RKO (cell line): ENCODE data around the gene SPINT3.
A peak's percentile ranks its signal among the peaks of the same experiment; 100 is the strongest.
"Not testable (repeated sequence)": the region's sequence is repeated elsewhere in the genome, so short reads cannot be mapped to it uniquely, and the experiment has no call there.

Experiments used
- DNase-seq: peaks from one replicate; pipeline ENCODE4 v3.0.0-alpha.2; 2016; ENCODE audit warnings: low spot score

The SPINT3 gene

DNA sequence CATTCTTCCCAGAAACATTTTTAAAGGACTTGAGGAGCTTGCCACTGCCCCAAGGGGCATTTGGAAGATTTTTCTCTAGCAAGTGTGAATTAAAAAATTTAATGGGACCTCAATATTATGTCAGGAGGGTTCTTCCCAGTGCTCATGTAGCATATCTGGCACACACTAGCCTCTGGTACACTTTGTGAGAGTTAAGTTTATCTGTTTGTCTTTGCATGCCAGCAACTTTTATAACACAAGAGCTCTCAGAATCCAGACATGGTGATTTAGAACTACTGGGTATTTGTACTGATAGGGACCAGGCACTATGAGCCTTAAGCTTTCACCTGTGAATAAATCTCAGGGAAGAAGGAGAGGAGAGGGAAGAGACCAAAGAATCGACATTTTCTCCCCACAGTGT is 12.9 kb downstream of the SPINT3 start:
- no peak for DNase-seq

DNA sequence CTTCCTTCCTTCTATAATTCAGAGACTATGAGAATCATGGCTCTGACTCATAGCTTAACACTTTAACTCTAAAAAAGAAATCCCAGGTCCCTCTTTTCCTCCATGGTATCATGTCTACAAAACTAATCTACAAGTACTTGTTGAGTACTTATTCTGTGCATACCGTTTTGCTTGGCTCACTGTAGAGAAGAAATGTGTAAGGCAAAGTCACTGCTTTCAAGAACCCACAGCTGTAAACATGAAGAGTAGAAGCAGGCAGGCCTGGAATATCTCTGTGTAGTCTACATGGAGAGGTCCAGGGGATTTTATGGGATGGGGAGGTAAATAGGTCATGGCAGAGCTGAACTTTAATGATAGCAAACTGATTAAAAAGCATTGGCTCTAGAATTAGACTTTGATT is 13.8 kb downstream of the SPINT3 start:
- DNase-seq = no peak

DNA sequence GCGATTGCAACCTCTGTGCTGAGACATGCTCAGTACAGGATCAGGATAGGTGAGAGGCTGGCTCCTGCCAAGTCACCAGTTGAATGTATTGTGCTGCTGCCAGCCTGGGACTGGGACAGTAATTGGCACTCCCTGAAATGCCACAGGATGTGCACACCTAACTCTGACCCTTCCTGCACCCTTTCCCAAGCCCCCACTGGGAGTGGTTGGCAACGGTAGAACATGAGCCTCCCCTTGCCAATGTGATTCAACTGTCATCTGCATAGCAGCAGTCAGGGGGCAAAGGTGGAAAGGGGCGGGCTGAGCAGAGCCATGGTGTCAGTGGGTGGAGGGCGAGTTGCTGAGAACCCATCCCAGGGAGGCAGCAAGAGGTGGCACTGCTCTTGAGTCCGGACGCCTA is 15.4 kb downstream of the SPINT3 start:
- no peak for DNase-seq

GRCh38 chr20:45497971-45498494 is 17.4 kb downstream of the SPINT3 start:
- DNase-seq = no peak

DNA sequence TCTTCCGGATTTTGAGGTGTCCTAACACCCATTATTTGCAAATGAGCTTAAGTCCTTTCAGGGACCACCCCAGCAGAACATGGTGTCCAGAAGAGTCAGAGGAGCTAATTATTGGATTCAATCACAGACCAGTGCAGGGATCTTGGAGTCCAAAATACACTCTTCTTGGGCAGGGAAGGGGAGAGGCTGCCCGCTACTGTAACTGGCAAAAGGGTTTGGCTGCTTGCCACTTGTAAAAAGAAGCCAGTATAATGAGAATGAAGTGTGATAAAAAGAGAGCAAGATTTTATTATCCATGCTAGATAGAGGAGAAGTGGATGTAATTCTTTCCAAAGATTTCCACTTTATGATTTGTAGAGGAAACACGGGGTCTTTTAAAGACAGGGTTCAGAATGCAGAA is 19.3 kb downstream of the SPINT3 start:
- DNase-seq = no peak

- no peak for DNase-seq
Observed at GRCh38 chr20:45495501-45495941, 19.9 kb downstream of the SPINT3 start.

GRCh38 chr20:45489083-45489531 is 26.3 kb downstream of the SPINT3 start:
- DNase-seq = peak; percentile 63

DNA sequence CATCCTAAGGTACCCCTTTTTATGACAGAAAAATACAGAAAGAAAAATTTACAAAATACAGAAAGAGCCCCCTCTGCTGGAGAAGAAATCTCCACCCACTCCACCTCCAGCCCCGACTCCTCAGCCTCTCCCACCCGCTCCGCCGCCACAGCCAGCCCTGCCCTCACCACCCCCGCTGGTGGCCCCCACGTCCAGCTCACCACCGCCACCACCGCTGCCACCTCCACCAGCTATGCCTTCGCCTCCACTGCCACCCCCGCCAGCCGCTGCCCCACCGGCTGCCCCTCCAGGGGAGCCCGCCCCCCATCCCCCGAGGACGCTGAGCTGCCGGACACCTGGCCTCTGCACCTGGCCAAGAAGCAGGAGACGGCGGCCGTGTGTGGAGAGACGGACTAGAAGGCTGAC is 28.2 kb downstream of the SPINT3 start:
- no peak for DNase-seq

DNA sequence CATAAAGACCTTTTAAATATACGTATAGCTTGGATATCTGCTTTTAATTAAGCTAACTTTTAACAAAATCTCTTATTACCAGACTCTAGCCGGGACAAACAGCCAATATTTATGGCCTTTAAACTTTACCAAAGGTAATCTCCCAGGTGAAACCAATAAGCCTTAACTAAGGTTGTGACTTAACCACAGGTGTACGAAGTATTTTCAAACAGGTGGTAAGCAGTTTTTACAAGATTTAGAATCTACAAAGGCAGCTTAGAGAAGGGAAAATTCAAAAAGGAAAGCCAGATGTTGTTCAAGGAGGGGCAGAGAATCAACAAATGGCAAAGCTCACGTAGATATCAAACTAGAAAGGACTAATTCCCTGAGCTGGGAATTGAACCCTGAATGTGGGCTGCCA is 30.0 kb downstream of the SPINT3 start:
- no peak for DNase-seq

DNA sequence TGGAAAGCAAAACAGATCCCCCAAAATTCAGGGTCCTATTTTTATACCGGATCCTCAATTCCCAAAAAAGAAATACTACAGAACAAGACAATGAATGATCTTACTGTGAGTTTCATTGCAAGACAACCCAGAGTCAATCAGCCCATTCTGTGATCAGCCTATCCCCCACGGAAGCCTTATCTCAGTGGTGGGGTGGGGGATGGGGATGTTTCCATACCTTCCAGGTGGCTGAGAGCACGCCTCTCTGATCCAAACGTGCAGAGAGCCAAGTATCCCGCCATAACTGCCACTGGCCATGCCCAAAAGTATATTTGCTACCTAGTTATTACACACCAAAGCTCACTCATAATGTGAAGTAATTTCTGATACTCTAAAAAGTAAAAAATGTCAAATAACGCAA is 30.7 kb downstream of the SPINT3 start:
- no peak for DNase-seq

GRCh38 chr20:45479822-45480221 is 35.6 kb downstream of the SPINT3 start:
- DNase-seq = no peak

DNA sequence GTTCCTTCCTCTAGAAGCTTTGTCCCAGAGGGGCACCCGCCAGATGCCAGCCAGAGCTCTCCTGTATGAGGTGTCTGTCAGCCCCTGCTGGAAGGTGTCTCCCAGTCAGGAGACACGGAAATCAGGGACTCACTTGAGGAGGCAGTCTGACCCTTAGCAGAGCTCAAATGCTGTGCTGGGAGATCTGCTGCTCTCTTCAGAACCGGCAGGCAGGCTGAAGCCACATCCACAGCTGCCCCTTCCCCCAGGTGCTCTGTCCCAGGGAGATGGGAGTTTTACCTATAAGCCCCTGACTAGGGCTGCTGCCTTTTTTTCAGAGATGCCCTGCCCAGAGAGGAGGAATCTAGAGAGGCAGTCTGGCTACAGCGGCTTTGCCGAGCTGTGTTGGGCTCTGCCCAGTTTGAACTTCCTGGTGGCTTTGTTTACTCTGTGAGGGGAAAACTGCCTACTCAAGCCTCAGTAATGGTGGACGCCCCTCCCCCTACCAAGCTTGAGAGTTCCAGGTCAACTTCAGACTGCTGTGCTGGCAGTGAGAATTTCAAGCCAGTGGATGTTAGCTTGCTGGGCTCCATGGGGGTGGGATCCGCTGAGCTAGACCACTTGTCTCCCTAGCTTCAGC is 37.8 kb downstream of the SPINT3 start:
- not testable (repeated sequence) for DNase-seq

DNA sequence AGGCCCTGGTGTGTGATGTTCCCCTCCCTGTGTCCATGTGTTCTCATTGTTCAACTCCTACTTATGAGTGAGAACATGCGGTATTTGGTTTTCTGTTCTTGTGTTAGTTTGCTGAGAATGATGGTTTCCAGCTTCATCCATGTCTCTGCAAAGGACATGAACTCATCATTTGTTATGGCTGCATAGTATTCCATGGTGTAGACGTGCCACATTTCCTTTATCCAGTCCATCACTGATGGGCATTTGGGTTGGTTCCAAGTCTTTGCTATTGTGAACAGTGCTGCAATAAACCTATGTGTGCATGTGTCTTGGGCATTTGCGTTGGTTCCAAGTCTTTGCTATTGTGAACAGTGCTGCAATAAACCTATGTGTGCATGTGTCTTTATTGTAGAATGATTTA is 43.1 kb downstream of the SPINT3 start:
- DNase-seq = not testable (repeated sequence)

GRCh38 chr20:45470937-45471336 is 44.5 kb downstream of the SPINT3 start:
- DNase-seq = no peak

- DNase-seq = no peak
Observed at GRCh38 chr20:45470262-45470931, 45.0 kb downstream of the SPINT3 start.

GRCh38 chr20:45469336-45470261 is 45.8 kb downstream of the SPINT3 start, which contains the start of gene WFDC2:
Gene WFDC2, plus strand, starts transcription at chr20:45469753. Its CDS starts 29 bp downstream, at chr20:45469782.
- no peak for DNase-seq

DNA sequence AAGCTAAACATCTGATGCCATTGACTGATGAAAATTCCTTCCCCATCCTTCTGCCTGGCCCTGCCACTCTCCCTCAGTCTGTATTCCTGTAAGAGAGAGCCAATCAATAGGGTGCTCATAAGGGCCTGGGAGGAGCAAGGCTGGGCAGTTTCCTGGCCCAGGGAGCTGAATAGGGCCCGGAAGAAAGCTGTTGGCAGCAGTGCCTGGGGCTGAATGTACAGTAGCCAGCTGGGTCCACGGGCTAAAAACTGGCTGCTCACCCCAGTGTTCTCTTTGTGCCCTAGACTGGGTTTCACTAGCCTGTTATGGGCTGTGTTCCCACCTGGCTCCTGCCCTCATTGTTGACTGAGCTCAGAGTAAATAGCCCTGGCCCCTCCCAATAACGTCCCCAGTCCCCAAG is 47.6 kb downstream of the SPINT3 start:
- DNase-seq = no peak

DNA sequence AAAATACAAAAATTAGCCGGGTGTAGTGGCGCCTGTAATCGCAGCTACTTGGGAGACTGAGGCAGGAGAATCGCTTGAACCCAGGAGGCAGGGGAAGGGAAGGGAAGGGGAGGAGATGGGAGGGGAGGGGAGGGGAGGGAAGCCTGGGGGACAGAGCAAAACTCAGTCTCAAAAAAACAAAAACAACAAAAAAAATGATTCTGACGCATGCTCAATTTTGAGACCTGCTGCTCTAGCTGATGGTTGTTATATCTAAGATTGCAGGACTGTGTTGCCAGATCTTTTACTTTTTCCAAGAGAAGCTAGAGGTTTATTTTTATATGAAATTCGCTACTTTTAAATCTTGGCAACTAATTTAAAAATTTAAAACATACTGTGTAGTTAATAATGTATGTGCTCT is 48.2 kb downstream of the SPINT3 start:
- no peak for DNase-seq

DNA sequence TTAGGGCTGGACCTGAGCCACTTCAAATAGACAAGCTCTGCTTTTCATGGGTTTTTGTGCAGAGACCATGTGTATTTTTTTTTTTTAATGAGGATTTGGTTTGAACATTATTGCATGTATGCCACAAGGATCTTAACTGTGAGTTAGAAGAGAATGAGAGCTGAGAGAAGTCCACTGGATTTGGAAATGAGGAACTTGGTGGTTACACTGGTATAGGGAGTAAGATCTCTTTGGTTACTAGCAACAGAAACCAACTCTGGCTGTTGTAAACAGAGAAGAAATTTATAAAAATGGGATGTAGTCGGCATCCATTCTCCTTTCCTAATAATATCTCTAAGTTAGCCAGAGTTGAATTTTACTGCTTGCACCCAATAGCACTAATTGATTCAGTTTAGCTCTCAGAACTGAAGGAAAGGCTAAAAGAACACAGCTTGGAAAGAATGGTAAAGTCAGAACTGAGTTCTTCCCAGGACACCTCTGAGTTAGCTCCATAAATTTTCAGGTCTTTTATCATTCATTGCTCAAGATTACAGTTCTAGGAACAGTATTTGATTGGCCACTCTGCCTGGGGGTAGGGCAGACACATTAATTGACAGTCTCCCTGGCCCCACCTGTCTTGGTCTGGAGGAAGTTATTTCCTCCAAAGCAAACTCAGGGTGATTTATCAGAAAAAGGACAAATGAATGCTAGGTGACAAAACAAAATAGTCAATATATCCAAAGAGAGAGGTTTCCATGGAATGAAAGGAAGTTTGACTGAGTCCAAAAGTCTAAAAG is 49.7 kb downstream of the SPINT3 start:
- no peak for DNase-seq

DNA sequence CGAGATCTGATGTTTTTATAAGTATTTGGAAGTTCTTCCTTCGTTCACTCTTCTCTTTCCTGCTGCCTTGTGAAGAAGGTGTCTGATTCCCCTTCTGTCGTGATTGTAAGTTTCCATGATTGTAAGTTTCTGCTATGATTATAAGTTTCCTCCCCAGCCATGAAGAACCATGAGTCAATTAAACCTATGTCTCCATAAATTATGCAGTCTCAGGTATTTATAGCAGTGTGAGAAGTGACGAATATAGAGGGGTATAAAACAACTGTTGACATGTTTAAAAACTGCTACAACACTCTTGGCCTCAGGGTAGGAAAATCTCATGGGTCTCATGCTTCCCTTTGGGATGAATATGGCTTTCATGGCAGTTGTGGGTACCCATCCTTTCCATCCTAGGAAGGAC is 51.7 kb downstream of the SPINT3 start:
- no peak for DNase-seq

DNA sequence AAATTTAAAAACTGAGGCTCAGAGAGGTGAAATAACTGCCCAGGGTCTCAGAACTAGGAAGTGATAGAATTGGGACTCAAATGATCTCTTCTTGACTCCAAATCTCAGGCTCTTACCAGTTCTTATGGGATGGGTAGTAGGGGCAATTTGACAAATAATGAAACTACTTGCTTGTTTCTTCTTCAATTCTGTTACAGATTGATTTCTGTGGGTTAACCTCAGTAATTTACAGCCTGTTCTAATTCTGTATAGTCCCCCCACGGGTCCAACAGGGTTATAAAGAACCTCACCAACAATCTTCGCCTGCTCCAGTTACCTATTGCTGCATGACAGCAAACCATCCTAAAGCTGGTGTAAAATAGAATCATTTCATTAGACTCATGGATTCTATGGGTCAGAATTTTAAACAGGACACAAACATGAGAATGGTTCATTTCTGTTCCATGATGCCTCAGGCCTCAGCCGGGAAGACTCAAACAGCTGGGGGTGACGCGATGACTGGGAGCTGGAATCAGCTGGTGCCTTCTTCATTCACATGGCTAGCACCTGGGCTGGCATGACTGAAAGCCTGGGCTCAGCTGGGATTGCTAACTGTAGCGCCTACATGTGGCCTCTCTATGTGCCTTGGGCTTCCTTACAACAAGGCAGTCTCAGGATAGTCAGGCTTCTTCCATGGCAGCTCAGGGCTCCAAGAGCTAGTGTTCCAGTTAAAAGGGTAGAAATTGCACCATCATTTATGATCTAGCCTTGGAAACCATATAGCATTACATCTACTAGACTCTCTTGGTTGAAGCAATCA is 52.5 kb downstream of the SPINT3 start:
- DNase-seq = no peak
